HPDE6-E6E7 (cell line): ENCODE measurements around the gene DIPK2B.

Experiments
- DNase-seq: peaks from one replicate; pipeline ENCODE4 v3.0.0; 2011; ENCODE audit warnings: missing footprints; ENCODE audit errors: extremely low spot score

The DIPK2B gene

DNA sequence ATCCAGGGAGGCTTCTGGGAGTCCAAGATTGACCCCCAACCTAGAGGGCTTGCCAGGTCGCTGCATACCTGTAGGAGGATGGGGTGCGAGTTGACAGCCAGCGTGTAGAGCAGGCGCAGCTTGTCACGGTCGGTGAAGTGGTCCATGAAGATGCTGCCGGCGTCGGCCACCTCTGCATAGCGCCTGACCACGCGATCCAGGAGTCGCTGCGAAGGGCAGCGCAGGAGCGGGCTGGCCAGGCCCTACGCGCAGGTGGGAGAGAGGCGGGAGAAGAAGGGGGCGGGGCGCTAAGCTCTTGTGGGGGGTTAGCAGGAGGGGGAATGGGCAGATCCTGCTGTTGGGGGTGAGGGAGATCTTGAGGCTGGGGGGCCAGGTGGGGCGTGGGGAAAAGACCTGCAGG, 43.0 kb downstream of the DIPK2B start:
- DNase-seq, result no peak

DNA sequence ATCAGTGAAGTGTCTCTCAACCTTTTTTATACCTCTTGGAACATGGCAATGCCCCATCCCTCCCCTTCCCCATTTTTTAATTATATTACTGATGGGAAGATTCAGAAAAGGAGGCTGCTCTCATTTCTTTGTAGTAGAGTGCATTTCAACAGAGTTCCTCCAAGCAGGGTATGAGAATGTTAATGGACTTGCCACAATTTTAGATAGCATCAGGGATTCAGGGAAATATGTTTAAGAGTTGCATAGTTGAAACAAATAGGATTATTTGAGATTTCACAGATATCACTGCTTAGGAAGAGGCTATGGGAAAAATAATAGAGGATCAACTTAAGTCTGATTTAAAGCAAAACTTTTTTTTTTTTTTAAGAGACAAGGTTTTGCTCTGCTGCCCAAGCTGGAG, 46.2 kb downstream of the DIPK2B start:
- DNase-seq, result no peak

DNA sequence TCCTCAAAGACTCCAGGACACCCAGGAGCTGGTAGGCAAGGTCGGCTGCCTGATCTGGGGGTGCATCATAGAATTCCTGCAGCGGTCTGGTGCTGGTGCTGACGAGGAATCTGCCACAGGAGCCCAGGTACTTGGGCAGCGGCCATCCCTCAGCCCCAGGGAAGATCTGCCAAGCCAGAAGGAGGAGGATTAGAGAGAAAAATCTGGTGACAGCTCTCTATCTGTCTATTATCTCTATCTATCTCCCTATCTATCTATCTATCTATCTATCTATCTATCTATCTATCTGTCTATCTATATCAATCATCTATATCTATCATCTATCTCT, 46.7 kb downstream of the DIPK2B start:
- no peak for DNase-seq
